GM19023 (cell line): ENCODE data around the gene NEDD4L.
"Not testable (repeated sequence)": the region's sequence is repeated elsewhere in the genome, so short reads cannot be mapped to it uniquely, and the experiment has no call there.

Experiments used
- ATAC-seq: cut with Tn5 transposase; IDR thresholded peaks from one replicate; pipeline ENCODE4 v1.9.1; 2021; ENCODE audit warnings: mild to moderate bottlenecking, moderate library complexity; ENCODE audit not compliant: unreplicated experiment

Gene NEDD4L

GRCh38 chr18:58255701-58256311, 211.8 kb downstream of the NEDD4L start:
- no peak for ATAC-seq

- no peak for ATAC-seq
These were observed 212.5 kb downstream of the NEDD4L start for GRCh38 chr18:58256316-58257080.

- no peak for ATAC-seq
These were observed 213.4 kb downstream of the NEDD4L start for GRCh38 chr18:58257461-58257860.

GRCh38 chr18:58258692-58259342, 214.8 kb downstream of the NEDD4L start:
- ATAC-seq = no peak

DNA sequence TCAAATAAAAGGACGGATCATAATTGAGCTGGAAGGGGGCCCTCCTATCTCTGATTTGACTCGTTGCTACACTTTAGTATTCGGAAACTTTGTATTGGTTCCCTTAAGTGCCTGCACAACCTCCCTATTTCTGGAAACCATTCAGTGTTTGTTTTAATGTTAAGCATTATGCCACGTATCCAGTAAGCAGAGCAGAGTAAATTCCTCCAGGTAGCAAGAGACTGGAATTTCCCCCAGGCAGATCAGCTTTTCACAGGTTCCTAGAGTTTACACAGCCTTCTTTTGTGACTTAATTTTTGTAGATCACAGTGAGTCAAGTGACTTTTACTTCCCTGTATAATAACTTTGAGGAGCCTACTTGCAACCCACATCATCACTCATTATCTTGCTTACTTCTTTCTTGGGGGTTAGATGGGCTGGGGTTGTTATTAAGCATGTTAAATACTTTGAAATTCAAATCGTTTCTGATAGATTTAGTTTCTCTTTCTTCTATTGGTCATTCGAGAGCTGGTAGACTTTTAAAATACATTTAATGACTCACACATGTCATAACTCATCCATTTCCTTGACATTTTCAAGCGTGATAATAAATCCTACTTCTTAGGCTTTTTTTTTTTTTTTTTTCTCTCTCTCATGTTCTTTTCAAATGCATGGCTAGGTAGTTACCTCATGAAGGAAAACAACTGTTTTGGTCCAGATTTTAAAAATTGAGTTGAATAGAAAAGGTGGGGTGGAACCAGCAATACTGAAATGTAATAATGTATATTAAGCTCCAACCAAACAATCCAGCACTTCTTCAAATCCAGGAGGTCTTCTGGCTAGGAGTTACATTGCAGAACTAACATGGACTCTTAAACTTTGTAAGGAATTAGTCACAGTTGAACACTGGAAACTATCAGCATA, 219.3 kb downstream of the NEDD4L start:
- no peak for ATAC-seq

GRCh38 chr18:58264075-58264474, 220.0 kb downstream of the NEDD4L start:
- ATAC-seq = no peak

DNA sequence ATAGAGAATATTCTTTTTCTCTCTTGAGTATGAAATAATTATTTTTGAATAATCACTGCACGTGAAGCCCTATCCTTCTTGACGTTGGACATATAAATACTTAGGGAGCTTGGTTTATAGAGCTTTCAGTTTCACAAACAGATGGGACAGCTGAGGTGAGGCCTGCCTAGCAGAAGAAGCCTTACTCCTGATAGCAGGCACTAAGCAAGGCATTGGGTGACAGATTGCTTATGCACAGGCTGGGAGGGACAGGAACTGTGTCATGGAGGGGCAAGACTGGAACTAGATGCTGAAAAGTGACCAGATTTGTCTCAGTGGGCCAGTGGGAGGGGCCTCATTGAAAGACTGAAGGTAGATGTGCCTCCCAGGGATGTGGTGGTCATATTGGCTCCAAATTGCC, 220.8 kb downstream of the NEDD4L start:
- no peak for ATAC-seq

DNA sequence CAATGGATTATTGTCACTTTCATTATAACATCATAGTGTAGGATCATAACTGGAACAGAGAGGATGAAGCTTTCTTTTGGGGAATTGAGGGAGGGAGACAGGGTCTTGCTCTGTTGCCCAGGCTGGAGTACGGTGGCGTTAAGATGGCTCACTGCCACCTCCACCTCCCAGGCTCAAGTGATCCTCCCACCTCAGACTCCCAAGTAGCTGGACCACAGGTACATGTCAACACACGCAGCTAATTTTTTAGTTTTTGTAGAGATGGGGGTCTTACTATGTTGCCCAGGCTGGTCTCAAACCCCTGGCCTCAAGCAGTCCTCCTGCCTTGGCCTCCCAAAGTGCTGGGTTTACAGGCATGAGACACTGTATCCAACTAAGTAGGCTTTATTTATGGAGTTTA, 221.5 kb downstream of the NEDD4L start:
- not testable (repeated sequence) for ATAC-seq

DNA sequence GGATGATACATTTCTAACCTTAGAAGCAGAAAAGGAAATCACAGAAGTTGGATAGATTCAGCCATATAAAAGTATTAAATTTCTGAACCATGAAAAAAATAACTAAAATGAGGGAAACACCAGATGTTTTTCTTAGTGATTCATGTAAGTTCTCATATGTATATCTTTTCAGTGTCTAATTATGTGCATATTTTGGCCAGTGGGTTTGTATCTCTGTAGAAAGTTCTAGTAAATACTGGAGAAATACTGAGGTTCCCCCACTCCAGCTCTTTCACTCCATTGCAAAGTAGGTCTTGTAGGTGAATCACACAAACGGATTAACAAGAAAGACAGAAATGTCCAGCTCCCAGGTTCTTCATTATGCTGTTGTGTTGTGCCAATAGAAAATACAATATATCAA, 222.3 kb downstream of the NEDD4L start:
- no peak for ATAC-seq

GRCh38 chr18:58267493-58267892, 223.5 kb downstream of the NEDD4L start:
- ATAC-seq = no peak

- ATAC-seq = no peak
These were observed 224.8 kb downstream of the NEDD4L start for GRCh38 chr18:58268849-58269248.

GRCh38 chr18:58269931-58270330, 225.9 kb downstream of the NEDD4L start:
- ATAC-seq = no peak

GRCh38 chr18:58270396-58270795, 226.4 kb downstream of the NEDD4L start:
- no peak for ATAC-seq

DNA sequence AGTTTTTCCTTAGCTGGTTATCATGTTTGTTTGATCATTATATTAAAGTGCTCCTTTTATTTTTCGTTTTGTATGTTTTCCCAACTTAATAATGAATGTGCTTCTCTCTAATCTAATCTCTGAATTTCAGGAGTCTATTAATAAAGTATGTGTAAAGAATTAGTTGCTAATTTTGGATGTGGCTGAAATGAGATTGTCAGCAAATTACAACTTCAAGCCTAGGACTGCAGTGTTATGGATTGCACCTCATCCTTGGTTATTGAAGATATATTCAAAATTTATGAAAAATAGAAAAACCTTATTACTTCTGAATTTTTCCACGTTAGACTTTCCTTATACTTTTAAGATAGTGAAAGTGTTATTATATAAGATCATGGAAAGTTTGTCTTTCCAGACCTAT, 227.7 kb downstream of the NEDD4L start:
- no peak for ATAC-seq

DNA sequence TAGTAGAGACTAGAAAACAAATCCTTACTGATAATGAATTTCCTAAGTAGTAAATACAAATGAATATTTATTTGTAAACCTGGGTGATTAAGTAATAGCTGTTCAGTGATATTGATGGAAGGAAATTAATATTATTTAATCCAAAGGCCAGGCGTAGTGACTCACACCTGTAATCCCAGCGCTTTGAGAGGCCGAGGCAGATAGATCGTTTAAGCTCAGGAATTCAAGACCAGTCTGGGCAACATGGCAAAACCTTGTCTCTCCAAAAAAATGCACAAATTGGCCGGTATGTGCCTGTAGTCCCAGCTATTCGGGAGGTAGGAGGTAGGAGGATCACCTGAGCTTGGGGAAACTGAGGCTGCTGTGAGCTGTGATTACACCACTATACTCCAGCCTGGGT, 228.2 kb downstream of the NEDD4L start:
- ATAC-seq = no peak

GRCh38 chr18:58272779-58273435, 228.9 kb downstream of the NEDD4L start:
- no peak for ATAC-seq

GRCh38 chr18:58275176-58275575, 231.2 kb downstream of the NEDD4L start:
- ATAC-seq = no peak

DNA sequence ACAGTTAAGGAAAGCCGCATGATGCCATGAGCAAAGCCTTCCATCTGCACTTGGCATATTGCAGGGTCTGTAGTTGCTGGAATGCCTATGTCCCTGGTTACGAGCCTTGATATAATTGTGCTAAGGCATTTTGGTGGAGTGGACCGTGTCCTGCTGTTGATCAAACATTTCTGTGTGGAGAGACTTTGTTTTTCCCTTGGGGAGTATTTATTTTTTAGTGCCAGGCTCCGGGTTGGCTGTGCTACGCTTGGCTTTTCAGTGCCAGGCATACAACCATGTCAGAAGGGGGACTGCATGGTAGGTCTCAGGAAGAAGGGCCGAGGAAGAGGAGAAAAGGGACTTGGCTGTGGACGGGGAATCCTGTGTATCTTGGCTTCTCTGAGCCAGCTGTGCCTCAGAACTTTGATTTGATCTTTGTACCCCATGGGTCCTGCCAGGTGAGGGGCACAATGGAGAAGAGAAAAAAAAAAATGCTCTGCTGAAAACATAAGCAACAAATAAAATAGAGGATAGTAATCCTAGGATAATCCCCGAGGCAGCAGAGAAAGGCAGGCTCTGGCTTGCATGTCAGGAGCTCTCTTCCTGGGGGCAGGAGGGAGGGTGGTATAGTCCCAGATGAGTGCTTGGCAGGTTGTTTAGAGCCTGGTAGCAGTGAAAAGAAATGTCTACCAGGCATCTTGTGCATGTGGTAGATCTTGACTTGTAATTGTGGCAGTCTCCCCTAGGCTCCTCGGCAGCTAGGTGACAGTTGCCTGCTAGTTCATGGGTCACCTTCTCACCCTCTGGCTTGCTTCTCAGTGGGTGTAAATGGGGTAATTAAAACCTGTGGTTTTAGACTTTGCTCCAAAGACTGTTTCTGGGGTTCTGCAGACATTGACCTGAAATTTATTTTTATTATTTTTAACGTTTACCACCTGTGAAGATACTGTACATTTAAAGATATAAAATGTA, 233.0 kb downstream of the NEDD4L start:
- ATAC-seq = no peak

DNA sequence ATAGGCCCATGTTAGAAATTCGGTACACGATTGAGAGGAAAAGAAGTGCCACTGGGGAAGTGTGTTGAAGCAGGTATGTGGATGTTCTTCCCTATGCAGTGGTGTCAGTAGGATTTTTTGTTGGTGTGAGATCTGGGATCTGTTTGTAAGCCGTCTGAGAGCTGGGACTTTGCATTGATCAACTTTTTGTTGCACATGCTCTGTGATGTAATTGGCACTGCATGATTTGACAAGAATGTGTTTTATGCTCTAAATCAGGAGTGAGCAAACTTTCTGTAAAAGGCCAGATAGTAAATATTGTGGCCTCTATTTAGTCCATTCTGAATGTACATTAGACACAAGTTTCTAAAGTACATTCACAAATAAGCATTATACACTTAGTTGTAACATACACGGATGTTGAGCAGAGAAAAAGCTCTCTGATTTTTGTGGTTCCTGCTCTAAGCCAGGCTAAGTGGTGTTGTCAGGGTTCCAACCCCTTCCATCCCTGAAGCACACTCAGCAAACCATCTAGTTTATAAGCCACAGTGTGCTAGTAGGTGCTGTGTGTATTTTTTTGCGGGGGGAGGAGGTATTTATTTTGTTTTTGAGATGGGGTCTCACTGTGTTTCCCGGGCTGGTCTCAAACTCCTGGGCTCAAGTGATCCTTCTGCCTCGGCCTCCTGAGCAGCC, 235.6 kb downstream of the NEDD4L start:
- no peak for ATAC-seq
